Loucy (cell line): ENCODE results near the gene AADAC.

Experiments
- H2AFZ ChIP-seq: fragments of 200-600 bp; sonication (generic); 2 replicates; pipeline ENCODE4 v1.6.0; 2016; ENCODE audit warnings: antibody characterized with exemption, mild to moderate bottlenecking, low read length, moderate library complexity
- H3F3A ChIP-seq: fragments of 200-600 bp; 2 replicates; pipeline ENCODE4 v1.6.0; 2016; ENCODE audit warnings: antibody characterized with exemption, low read depth, mild to moderate bottlenecking
- H3K27me3 ChIP-seq: fragments of 200-600 bp; sonication (generic); 2 replicates; pipeline ENCODE4 v1.6.1; 2014; ENCODE audit warnings: low read length, mild to moderate bottlenecking; ENCODE audit not compliant: insufficient read depth, poor library complexity, severe bottlenecking
- H3K36me3 ChIP-seq: fragments of 200-600 bp; sonication (generic); 2 replicates; pipeline ENCODE4 v1.6.1; 2016; ENCODE audit warnings: low read length; ENCODE audit not compliant: insufficient read depth
- H3K4me1 ChIP-seq: fragments of 200-600 bp; sonication (generic); 2 replicates; pipeline ENCODE4 v1.5.1; 2014; ENCODE audit warnings: low read length, mild to moderate bottlenecking; ENCODE audit not compliant: insufficient read depth, poor library complexity, severe bottlenecking
- H3K4me2 ChIP-seq: fragments of 200-600 bp; sonication (generic); 2 replicates; pipeline ENCODE4 v1.6.0; 2014; ENCODE audit warnings: antibody characterized with exemption, low read length, low read depth, mild to moderate bottlenecking; ENCODE audit not compliant: poor library complexity, severe bottlenecking
- H3K4me3 ChIP-seq: fragments of 200-600 bp; sonication (generic); 2 replicates; pipeline ENCODE4 v1.5.1; 2014; ENCODE audit warnings: low read length, mild to moderate bottlenecking, mixed read lengths; ENCODE audit not compliant: poor library complexity, severe bottlenecking
- H3K79me2 ChIP-seq: fragments of 200-600 bp; sonication (generic); 2 replicates; pipeline ENCODE4 v1.6.1; 2014; ENCODE audit warnings: low read length; ENCODE audit not compliant: insufficient read depth
- H3K9ac ChIP-seq: fragments of 200-600 bp; sonication (generic); 2 replicates; pipeline ENCODE4 v1.6.0; 2014; ENCODE audit warnings: mild to moderate bottlenecking, low read depth, low read length, moderate library complexity; ENCODE audit not compliant: poor library complexity, severe bottlenecking
- H3K9me2 ChIP-seq: fragments of 200-600 bp; sonication (generic); replicated peaks from 2 replicates; pipeline ENCODE4 v1.6.1; 2016; ENCODE audit warnings: low read depth, low read length, mixed read lengths
- H3K9me3 ChIP-seq: fragments of 200-600 bp; sonication (generic); 2 replicates; pipeline ENCODE4 v1.6.1; 2014; ENCODE audit warnings: mild to moderate bottlenecking, antibody characterized with exemption, low read length, low read depth; ENCODE audit not compliant: insufficient read depth
- H4K20me1 ChIP-seq: fragments of 200-600 bp; sonication (generic); 2 replicates; pipeline ENCODE4 v1.6.0; 2014; ENCODE audit warnings: antibody characterized with exemption, low read length, mild to moderate bottlenecking; ENCODE audit not compliant: insufficient read depth, poor library complexity, severe bottlenecking
- EZH2phosphoT487 ChIP-seq: fragments of 200-600 bp; IDR thresholded peaks from 2 replicates; pipeline ENCODE4 v1.6.1; 2018; ENCODE audit warnings: antibody characterized with exemption, mild to moderate bottlenecking, moderate library complexity, borderline replicate concordance
- TF ChIP-seq, protein P1 (sequence below): fragments of 200-600 bp; sonication (generic); conservative IDR thresholded peaks from 2 replicates; pipeline ENCODE4 v1.5.1; 2014; ENCODE audit warnings: mild to moderate bottlenecking, antibody characterized with exemption, low read length

AADAC gene

DNA sequence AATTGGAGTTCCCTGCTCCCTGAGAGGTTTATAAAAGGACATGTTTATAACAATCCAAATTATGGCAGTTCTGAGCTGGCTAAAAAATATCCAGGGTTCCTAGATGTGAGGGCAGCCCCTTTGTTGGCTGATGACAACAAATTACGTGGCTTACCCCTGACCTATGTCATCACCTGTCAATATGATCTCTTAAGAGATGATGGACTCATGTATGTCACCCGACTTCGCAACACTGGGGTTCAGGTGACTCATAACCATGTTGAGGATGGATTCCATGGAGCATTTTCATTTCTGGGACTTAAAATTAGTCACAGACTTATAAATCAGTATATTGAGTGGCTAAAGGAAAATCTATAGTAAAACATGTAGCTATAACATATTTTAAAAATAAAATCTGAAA, 13.9 kb downstream of the AADAC start:
- H3K4me1 ChIP-seq = no peaks in the 10 kb centered on the region
- H3K9me2 ChIP-seq = no peaks in the 10 kb centered on the region
- no peak overlapping the region for H3K4me2 ChIP-seq
- H3K79me2 ChIP-seq = no peaks in the 10 kb centered on the region
- H3K27me3 ChIP-seq = no peaks in the 10 kb centered on the region
- no peak overlapping the region for H2AFZ ChIP-seq
- H3K4me3 ChIP-seq = no peak overlapping the region
- H3K9me3 ChIP-seq = no peaks in the 10 kb centered on the region
- no peak overlapping the region for H3K9ac ChIP-seq
- H3F3A ChIP-seq = no peaks in the 10 kb centered on the region
- H4K20me1 ChIP-seq = no peaks in the 10 kb centered on the region
- TF ChIP-seq, protein P1, sequence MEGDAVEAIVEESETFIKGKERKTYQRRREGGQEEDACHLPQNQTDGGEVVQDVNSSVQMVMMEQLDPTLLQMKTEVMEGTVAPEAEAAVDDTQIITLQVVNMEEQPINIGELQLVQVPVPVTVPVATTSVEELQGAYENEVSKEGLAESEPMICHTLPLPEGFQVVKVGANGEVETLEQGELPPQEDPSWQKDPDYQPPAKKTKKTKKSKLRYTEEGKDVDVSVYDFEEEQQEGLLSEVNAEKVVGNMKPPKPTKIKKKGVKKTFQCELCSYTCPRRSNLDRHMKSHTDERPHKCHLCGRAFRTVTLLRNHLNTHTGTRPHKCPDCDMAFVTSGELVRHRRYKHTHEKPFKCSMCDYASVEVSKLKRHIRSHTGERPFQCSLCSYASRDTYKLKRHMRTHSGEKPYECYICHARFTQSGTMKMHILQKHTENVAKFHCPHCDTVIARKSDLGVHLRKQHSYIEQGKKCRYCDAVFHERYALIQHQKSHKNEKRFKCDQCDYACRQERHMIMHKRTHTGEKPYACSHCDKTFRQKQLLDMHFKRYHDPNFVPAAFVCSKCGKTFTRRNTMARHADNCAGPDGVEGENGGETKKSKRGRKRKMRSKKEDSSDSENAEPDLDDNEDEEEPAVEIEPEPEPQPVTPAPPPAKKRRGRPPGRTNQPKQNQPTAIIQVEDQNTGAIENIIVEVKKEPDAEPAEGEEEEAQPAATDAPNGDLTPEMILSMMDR = no peak
- no peak for TF ChIP-seq EZH2phosphoT487
- H3K36me3 ChIP-seq = no peaks in the 10 kb centered on the region

DNA sequence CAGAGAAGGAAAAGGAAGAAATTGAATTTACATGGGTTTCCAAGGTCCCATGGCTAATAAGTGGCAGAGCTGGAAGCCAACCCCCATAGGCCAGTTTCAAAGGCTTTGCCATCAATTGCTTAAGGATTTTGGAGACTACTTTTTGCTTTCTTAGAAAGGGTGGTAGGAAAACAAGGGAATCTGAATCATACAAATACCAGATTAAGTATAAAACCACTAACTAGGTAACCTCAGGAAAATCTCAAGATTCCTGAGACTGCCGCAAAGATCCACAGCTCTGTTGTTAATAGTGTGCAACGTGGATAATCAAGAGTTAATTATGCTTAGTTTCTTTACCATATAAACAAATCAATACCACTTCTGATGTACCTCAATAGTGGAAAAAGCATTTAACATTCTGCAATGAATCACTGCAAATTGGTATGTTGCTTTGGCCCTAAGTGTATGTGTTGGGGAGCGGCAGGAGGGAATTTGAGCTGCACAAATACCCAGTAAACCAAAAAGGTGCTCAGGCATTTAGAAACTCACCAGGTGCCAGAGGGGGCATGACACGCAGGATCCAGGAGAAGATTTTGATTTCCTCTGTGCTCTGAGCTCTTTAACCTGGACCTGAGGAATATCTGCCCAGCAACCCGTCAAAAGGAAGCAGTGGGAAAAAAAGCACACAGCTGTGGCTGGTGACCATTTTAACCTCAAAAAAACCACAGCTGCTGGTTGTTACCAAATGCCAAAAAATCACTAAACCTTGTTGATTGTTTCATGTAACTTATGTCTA, 22.0 kb downstream of the AADAC start:
- peaks cover 12% of the 10 kb centered on the region for H3K4me1 ChIP-seq
- H3F3A ChIP-seq = no peaks in the 10 kb centered on the region
- H3K36me3 ChIP-seq = no peaks in the 10 kb centered on the region
- no peaks in the 10 kb centered on the region for H4K20me1 ChIP-seq
- H3K9me3 ChIP-seq = 0 out of 2 replicates have a peak, but pooled peaks cover 2% of the 10 kb centered on the region
- no peak overlapping the region for H2AFZ ChIP-seq
- H3K27me3 ChIP-seq = no peaks in the 10 kb centered on the region
- H3K79me2 ChIP-seq = no peaks in the 10 kb centered on the region
- H3K9ac ChIP-seq = no peak overlapping the region
- no peak overlapping the region for H3K4me3 ChIP-seq
- no peak for TF ChIP-seq EZH2phosphoT487
- TF ChIP-seq, protein P1 = no peak
- no peaks in the 10 kb centered on the region for H3K9me2 ChIP-seq
- peak overlapping the region; percentile 23 for H3K4me2 ChIP-seq

DNA sequence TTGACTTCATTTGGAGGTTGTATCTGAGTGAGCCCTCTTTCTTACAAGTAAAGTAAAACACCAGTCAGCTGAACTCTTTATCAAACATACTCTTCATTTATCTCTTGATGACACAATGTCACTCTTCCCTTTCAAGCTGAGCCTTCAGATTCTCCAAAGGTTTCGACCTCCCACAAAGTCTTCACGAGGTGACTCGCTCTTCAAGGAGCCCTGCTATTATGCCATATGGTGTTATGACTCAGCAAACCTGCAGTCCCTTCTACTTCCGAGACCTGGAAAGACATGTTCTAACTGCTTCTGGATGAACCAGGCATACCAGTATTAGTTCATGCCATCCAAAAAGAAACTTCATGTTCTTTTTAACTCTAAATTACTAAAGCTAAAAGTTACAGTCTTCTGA, 23.1 kb downstream of the AADAC start:
- no peak overlapping the region for H3K9ac ChIP-seq
- no peaks in the 10 kb centered on the region for H3K36me3 ChIP-seq
- no peaks in the 10 kb centered on the region for H3K27me3 ChIP-seq
- no peaks in the 10 kb centered on the region for H3K9me2 ChIP-seq
- no peak for TF ChIP-seq EZH2phosphoT487
- TF ChIP-seq, protein P1 = no peak
- H3K79me2 ChIP-seq = no peaks in the 10 kb centered on the region
- H3K4me2 ChIP-seq = no peak overlapping the region
- 0 out of 2 replicates have a peak, but pooled peaks cover 4% of the 10 kb centered on the region for H3K9me3 ChIP-seq
- H3F3A ChIP-seq = no peaks in the 10 kb centered on the region
- H3K4me1 ChIP-seq = peaks cover 12% of the 10 kb centered on the region
- no peak overlapping the region for H2AFZ ChIP-seq
- no peak overlapping the region for H3K4me3 ChIP-seq
- H4K20me1 ChIP-seq = no peaks in the 10 kb centered on the region
